B cell (primary cell): Measurements from ENCODE around the gene VEGFA.

ENCODE experiments used
- EZH2 ChIP-seq: IDR thresholded peaks from 2 replicates; pipeline ENCODE4 v1.6.1; 2012; ENCODE audit warnings: borderline replicate concordance, low read depth, mild to moderate bottlenecking, moderate library complexity, low read length; ENCODE audit not compliant: insufficient read depth, poor library complexity, severe bottlenecking
- TF ChIP-seq, protein P1 (sequence below): fragments of 200-600 bp; IDR thresholded peaks from one replicate; pipeline ENCODE4 v1.8.0; 2022; ENCODE audit warnings: antibody characterized with exemption, mild to moderate bottlenecking

DNA sequence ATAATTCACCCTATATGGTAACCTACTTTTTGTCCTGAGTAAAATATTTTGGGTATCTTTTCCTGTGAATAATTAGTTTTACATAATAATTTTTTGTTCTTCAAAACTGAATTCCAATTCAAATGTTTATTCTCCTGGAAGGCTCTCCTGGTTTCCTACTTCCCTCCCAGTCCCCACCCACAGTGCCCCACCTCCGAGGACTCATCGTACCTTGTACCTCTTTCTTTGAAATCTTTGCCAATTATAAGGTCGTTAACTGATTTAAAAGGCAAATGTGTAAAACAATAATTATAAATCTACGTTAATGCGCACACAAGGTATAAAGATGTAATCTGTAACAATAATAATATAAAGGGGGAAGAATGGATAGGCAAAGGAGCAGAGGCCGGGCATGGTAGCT lies 40.5 kb upstream of the VEGFA start:
- TF ChIP-seq, protein P1, sequence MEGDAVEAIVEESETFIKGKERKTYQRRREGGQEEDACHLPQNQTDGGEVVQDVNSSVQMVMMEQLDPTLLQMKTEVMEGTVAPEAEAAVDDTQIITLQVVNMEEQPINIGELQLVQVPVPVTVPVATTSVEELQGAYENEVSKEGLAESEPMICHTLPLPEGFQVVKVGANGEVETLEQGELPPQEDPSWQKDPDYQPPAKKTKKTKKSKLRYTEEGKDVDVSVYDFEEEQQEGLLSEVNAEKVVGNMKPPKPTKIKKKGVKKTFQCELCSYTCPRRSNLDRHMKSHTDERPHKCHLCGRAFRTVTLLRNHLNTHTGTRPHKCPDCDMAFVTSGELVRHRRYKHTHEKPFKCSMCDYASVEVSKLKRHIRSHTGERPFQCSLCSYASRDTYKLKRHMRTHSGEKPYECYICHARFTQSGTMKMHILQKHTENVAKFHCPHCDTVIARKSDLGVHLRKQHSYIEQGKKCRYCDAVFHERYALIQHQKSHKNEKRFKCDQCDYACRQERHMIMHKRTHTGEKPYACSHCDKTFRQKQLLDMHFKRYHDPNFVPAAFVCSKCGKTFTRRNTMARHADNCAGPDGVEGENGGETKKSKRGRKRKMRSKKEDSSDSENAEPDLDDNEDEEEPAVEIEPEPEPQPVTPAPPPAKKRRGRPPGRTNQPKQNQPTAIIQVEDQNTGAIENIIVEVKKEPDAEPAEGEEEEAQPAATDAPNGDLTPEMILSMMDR: no peak
- no peak for TF ChIP-seq EZH2
